ENCODE results near the gene FAM107B. TPM values are rescaled to one million over a fixed set of nuclear protein-coding genes. Genes with fewer than 3 reads are reported as not detected.

The FAM107B gene
- total RNA-seq, 1 experiment from 2014 or later, result 24.5 TPM

DNA sequence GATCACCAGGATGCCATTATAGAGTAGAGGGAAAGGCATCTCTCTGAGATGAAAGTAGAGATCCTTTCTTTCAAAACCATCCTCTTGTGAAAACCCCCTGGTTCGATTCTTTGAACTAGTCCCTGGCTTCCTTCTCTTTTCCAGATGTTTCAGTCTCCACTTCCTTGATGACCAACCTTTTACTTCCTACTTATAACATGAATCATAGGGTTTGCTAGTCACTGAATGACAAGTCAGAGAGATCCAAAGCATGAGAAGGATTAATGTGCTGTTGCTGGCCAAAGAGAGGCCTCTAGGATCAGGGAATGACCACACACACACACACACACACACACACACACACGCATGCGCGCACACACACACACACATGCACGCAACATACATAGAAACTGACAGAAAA, 282.9 kb downstream of the FAM107B start:
- Mint-ChIP-seq H3K9me3 (no peaks in the 10 kb centered on the region), H3K4me1 (0 out of 4 replicates have a peak, but pooled peaks cover 2 to 4% of the 10 kb centered on the region in 2 experiments)

More for the DNA sequence above, 282.9 kb downstream of the FAM107B start:
- H3T11ph ChIP-seq (ENCODE audit: low read length), result no peak overlapping the region
- no peak overlapping the region for H2AFZ ChIP-seq (ENCODE audit: low read length)
- Mint-ChIP-seq H3K36me3 (ENCODE audit: insufficient read depth in 1 of 3, low read depth in 3 of 3) (no peaks in the 10 kb centered on the region), H3K4me3 (no peak overlapping the region), H3K27ac (no peak overlapping the region), H3K27me3 (ENCODE audit: low read depth) (peaks cover 2% of the 10 kb centered on the region; the same call in 1 of the 2 replicates)
- H3K9me3 ChIP-seq (ENCODE audit: control insufficient read depth, low read depth, low read length), result no peaks in the 10 kb centered on the region
- no peak overlapping the region for H2AK5ac ChIP-seq (ENCODE audit: insufficient read length, low read length)
- H3K27me3 ChIP-seq (ENCODE audit: insufficient read depth, low read length), result no peaks in the 10 kb centered on the region
- TF ChIP-seq, protein P1, sequence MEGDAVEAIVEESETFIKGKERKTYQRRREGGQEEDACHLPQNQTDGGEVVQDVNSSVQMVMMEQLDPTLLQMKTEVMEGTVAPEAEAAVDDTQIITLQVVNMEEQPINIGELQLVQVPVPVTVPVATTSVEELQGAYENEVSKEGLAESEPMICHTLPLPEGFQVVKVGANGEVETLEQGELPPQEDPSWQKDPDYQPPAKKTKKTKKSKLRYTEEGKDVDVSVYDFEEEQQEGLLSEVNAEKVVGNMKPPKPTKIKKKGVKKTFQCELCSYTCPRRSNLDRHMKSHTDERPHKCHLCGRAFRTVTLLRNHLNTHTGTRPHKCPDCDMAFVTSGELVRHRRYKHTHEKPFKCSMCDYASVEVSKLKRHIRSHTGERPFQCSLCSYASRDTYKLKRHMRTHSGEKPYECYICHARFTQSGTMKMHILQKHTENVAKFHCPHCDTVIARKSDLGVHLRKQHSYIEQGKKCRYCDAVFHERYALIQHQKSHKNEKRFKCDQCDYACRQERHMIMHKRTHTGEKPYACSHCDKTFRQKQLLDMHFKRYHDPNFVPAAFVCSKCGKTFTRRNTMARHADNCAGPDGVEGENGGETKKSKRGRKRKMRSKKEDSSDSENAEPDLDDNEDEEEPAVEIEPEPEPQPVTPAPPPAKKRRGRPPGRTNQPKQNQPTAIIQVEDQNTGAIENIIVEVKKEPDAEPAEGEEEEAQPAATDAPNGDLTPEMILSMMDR (conservative IDR thresholded peaks at IDR 0.05), result no peak
- no peaks in the 10 kb centered on the region for H3K79me1 ChIP-seq (ENCODE audit: insufficient read depth, low read depth, low read length, poor library complexity, severe bottlenecking)
- no peak overlapping the region for H3K18ac ChIP-seq (ENCODE audit: insufficient read length, low read depth, low read length)
- no peak overlapping the region for H2BK12ac ChIP-seq (ENCODE audit: insufficient read length, low read depth, low read length)
- H3K23me2 ChIP-seq (ENCODE audit: insufficient read length, low read depth, low read length, poor library complexity, severe bottlenecking), result no peaks in the 10 kb centered on the region
- no peaks in the 10 kb centered on the region for H3K79me2 ChIP-seq (ENCODE audit: insufficient read depth, low read length)
- H3K4me1 ChIP-seq (ENCODE audit: insufficient read depth, low read length), result no peaks in the 10 kb centered on the region
- H3K4me2 ChIP-seq (ENCODE audit: insufficient read depth, insufficient read length, low read length), result no peak overlapping the region
- H4K5ac ChIP-seq (ENCODE audit: insufficient read length, low read depth, low read length), result no peak overlapping the region
- no CpG with 5 or more reads among the region's 5 CpGs for WGBS (ENCODE audit: extremely low coverage, insufficient read length, low lambda C conversion rate)
- H2BK20ac ChIP-seq (ENCODE audit: low read depth, low read length, poor library complexity, severe bottlenecking), result no peak overlapping the region
- H3K4ac ChIP-seq (ENCODE audit: low read depth, low read length), result no peak overlapping the region
- no peak overlapping the region for H3K9ac ChIP-seq (ENCODE audit: extremely low read depth, insufficient read length, low read length)
- H2BK15ac ChIP-seq (ENCODE audit: low read depth, low read length), result no peak overlapping the region
- no peak overlapping the region for H3K14ac ChIP-seq (ENCODE audit: insufficient read depth, low read length)
- no peak overlapping the region for H4K91ac ChIP-seq (ENCODE audit: insufficient read length, low read depth, low read length)
- no peaks in the 10 kb centered on the region for H4K20me1 ChIP-seq (ENCODE audit: control insufficient read depth, insufficient read depth, insufficient read length)
- no peak overlapping the region for H2BK120ac ChIP-seq (ENCODE audit: low read depth, low read length, poor library complexity, severe bottlenecking)
- H2BK5ac ChIP-seq (ENCODE audit: insufficient read length, low read length), result no peak overlapping the region
- no peak overlapping the region for H3K23ac ChIP-seq (ENCODE audit: insufficient read length, low read depth, low read length)
- no peak overlapping the region for H3K27ac ChIP-seq (ENCODE audit: insufficient read length, low read depth, low read length)
- no peak overlapping the region for H4K8ac ChIP-seq (replicated peaks; ENCODE audit: insufficient read length, low read depth, low read length)
- no peak overlapping the region for H3K56ac ChIP-seq (ENCODE audit: insufficient read length, low read depth, low read length)
- no peak for DNase-seq

All from H9 (cell line).